ENCODE results near the gene ZFYVE26. TPM values are rescaled to one million over a fixed set of nuclear protein-coding genes. Genes with fewer than 3 reads are reported as not detected.

Gene ZFYVE26
- total RNA-seq, 1 donor from 2014 or later: 33.4 TPM

GRCh38 chr14:67764496-67764895 lies 51.9 kb downstream of the ZFYVE26 start:
- no peak overlapping the region for H3K27ac Mint-ChIP-seq (ENCODE audit: unreplicated experiment)
- no peak for DNase-seq (ENCODE audit: extremely low spot score, unreplicated experiment)
- H3K36me3 Mint-ChIP-seq (ENCODE audit: unreplicated experiment): peaks cover 56% of the 10 kb centered on the region
- no peaks in the 10 kb centered on the region for H3K27me3 Mint-ChIP-seq (ENCODE audit: unreplicated experiment)
- TF ChIP-seq CTCF (IDR thresholded peaks at IDR 0.05): no peak
- H3K4me1 Mint-ChIP-seq (ENCODE audit: unreplicated experiment): no peaks in the 10 kb centered on the region
- H3K9me3 Mint-ChIP-seq (ENCODE audit: unreplicated experiment): no peaks in the 10 kb centered on the region
- H3K4me3 Mint-ChIP-seq (ENCODE audit: unreplicated experiment): no peak overlapping the region

GRCh38 chr14:67763158-67763822 lies 53.1 kb downstream of the ZFYVE26 start:
- H3K9me3 Mint-ChIP-seq (ENCODE audit: unreplicated experiment): no peaks in the 10 kb centered on the region
- no peaks in the 10 kb centered on the region for H3K4me1 Mint-ChIP-seq (ENCODE audit: unreplicated experiment)
- peaks cover 45% of the 10 kb centered on the region for H3K36me3 Mint-ChIP-seq (ENCODE audit: unreplicated experiment)
- no peak overlapping the region for H3K27ac Mint-ChIP-seq (ENCODE audit: unreplicated experiment)
- no peaks in the 10 kb centered on the region for H3K27me3 Mint-ChIP-seq (ENCODE audit: unreplicated experiment)
- no peak for TF ChIP-seq CTCF (IDR thresholded peaks at IDR 0.05)
- no peak overlapping the region for H3K4me3 Mint-ChIP-seq (ENCODE audit: unreplicated experiment)
- DNase-seq (ENCODE audit: extremely low spot score, unreplicated experiment): no peak

GRCh38 chr14:67762051-67762450 lies 54.3 kb downstream of the ZFYVE26 start:
- H3K4me3 Mint-ChIP-seq (ENCODE audit: unreplicated experiment): no peak overlapping the region
- TF ChIP-seq CTCF (IDR thresholded peaks at IDR 0.05): no peak
- no peaks in the 10 kb centered on the region for H3K4me1 Mint-ChIP-seq (ENCODE audit: unreplicated experiment)
- peaks cover 47% of the 10 kb centered on the region for H3K36me3 Mint-ChIP-seq (ENCODE audit: unreplicated experiment)
- no peak overlapping the region for H3K27ac Mint-ChIP-seq (ENCODE audit: unreplicated experiment)
- H3K9me3 Mint-ChIP-seq (ENCODE audit: unreplicated experiment): no peaks in the 10 kb centered on the region
- H3K27me3 Mint-ChIP-seq (ENCODE audit: unreplicated experiment): no peaks in the 10 kb centered on the region
- DNase-seq (ENCODE audit: extremely low spot score, unreplicated experiment): no peak

- DNase-seq (ENCODE audit: extremely low spot score, unreplicated experiment): no peak
- H3K27ac Mint-ChIP-seq (ENCODE audit: unreplicated experiment): no peak overlapping the region
- no peaks in the 10 kb centered on the region for H3K4me1 Mint-ChIP-seq (ENCODE audit: unreplicated experiment)
- no peaks in the 10 kb centered on the region for H3K9me3 Mint-ChIP-seq (ENCODE audit: unreplicated experiment)
- H3K4me3 Mint-ChIP-seq (ENCODE audit: unreplicated experiment): no peak overlapping the region
- peaks cover 49% of the 10 kb centered on the region for H3K36me3 Mint-ChIP-seq (ENCODE audit: unreplicated experiment)
- no peaks in the 10 kb centered on the region for H3K27me3 Mint-ChIP-seq (ENCODE audit: unreplicated experiment)
- TF ChIP-seq CTCF (IDR thresholded peaks at IDR 0.05): no peak
Observed at GRCh38 chr14:67759916-67760315, 56.5 kb downstream of the ZFYVE26 start.

GRCh38 chr14:67757175-67757574 lies 59.2 kb downstream of the ZFYVE26 start:
- DNase-seq (ENCODE audit: extremely low spot score, unreplicated experiment): no peak
- Mint-ChIP-seq H3K36me3 (ENCODE audit: unreplicated experiment) (peaks cover 62% of the 10 kb centered on the region), H3K9me3 (ENCODE audit: unreplicated experiment) (no peaks in the 10 kb centered on the region), H3K4me3 (ENCODE audit: unreplicated experiment) (no peak overlapping the region), H3K27ac (ENCODE audit: unreplicated experiment) (no peak overlapping the region), H3K27me3 (ENCODE audit: unreplicated experiment) (no peaks in the 10 kb centered on the region), H3K4me1 (ENCODE audit: unreplicated experiment) (no peaks in the 10 kb centered on the region)
- no peak for TF ChIP-seq CTCF (IDR thresholded peaks at IDR 0.05)
